ENCODE measurements around the gene KRT26.

DNA sequence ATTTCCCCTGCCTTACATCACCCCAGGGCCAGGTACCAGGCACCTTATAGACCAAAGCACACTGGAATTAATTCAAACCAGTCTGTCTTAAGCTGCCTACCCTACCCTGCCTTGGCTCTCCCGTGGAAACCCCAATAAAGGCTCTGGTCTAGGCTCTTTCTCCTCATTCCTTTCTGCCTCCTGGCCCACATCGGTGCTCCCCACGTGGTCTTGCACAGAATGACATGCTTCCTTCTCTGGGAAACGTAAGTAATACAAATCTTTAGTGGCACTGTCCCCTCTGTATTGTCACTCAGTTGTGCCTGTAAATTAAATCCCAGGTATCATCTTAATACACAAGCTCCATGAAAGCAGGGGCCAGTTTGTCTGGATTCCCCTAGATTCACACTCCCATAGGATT is 33.4 kb downstream of the KRT26 start:
- TF ChIP-seq, protein P1, sequence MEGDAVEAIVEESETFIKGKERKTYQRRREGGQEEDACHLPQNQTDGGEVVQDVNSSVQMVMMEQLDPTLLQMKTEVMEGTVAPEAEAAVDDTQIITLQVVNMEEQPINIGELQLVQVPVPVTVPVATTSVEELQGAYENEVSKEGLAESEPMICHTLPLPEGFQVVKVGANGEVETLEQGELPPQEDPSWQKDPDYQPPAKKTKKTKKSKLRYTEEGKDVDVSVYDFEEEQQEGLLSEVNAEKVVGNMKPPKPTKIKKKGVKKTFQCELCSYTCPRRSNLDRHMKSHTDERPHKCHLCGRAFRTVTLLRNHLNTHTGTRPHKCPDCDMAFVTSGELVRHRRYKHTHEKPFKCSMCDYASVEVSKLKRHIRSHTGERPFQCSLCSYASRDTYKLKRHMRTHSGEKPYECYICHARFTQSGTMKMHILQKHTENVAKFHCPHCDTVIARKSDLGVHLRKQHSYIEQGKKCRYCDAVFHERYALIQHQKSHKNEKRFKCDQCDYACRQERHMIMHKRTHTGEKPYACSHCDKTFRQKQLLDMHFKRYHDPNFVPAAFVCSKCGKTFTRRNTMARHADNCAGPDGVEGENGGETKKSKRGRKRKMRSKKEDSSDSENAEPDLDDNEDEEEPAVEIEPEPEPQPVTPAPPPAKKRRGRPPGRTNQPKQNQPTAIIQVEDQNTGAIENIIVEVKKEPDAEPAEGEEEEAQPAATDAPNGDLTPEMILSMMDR (IDR thresholded peaks at IDR 0.05; ENCODE audit: borderline replicate concordance, extremely low read depth, low read length, poor library complexity, severe bottlenecking) = no peak
- TF ChIP-seq EZH2 (IDR thresholded peaks at IDR 0.05; ENCODE audit: borderline replicate concordance, low read depth, low read length, severe bottlenecking) = no peak

All from DND-41 (cell line).